T-helper 2 cell treated with Interferon-gamma antibody and Interleukin-4, amounts not matched to agents 100 ng/mL and 5 ng/mL, for 36 hours (primary cell): ENCODE data around the gene HEATR5A. TPM values are rescaled to one million over a fixed set of nuclear protein-coding genes. Genes with fewer than 3 reads are reported as not detected.
"Not testable (repeated sequence)": the region's sequence is repeated elsewhere in the genome, so short reads cannot be mapped to it uniquely, and the experiment has no call there.

ENCODE experiments used
- intact Hi-C: fragments of 100-400 bp; cut with micrococcal nuclease; formaldehyde crosslinking; loops from one replicate; pipeline ENCODE4 v1.15.1; 2023
- total RNA-seq: library from RNA; stranded (reverse); gene quantifications from 2 replicates; pipeline ENCODE4 v1.2.3, GENCODE V29; 2022

Gene HEATR5A
- total RNA-seq, 1 donor from 2014 or later, result 8.3 TPM

GRCh38 chr14:31391473-31391872 is 28.9 kb downstream of the HEATR5A start:
- intact Hi-C loops, result no loop called here

- intact Hi-C loops, result no loop called here
These were observed 30.4 kb downstream of the HEATR5A start for GRCh38 chr14:31389946-31390345.

- intact Hi-C loops, result no loop called here
These were observed 31.5 kb downstream of the HEATR5A start for GRCh38 chr14:31388687-31389413.

GRCh38 chr14:31387091-31387490 is 33.3 kb downstream of the HEATR5A start:
- intact Hi-C loops, result no loop called here

- intact Hi-C loops, result no loop called here
These were observed 34.1 kb downstream of the HEATR5A start for GRCh38 chr14:31386271-31386670.

- intact Hi-C loops, result no loop called here
These were observed 38.1 kb downstream of the HEATR5A start for GRCh38 chr14:31382221-31382620.

- intact Hi-C loops, result no loop called here
These were observed 40.2 kb downstream of the HEATR5A start for GRCh38 chr14:31380106-31380505.

- intact Hi-C loops, result loop anchor here (5.0 to 10.0 kb wide), 2 partner anchors 43 to 75 kb away; partner anchors contain the start of genes DTD2 and HEATR5A
These were observed 41.0 kb downstream of the HEATR5A start for GRCh38 chr14:31379125-31379947.

- intact Hi-C loops, result loop anchor here (5.0 to 10.0 kb wide), 2 partner anchors 45 to 77 kb away; partner anchors contain the start of genes DTD2 and HEATR5A
These were observed 42.9 kb downstream of the HEATR5A start for GRCh38 chr14:31377433-31377832.

- intact Hi-C loops, result loop anchor here (10.0 kb wide), 1 partner anchor 83 kb away; the partner anchor contains the start of gene DTD2
These were observed 48.7 kb downstream of the HEATR5A start for GRCh38 chr14:31371646-31372045.

GRCh38 chr14:31363331-31364073 is 56.8 kb downstream of the HEATR5A start:
- intact Hi-C loops, result no loop called here

- intact Hi-C loops, result no loop called here
These were observed 57.6 kb downstream of the HEATR5A start for GRCh38 chr14:31362746-31363145.

- intact Hi-C loops, result not testable (repeated sequence)
These were observed 58.6 kb downstream of the HEATR5A start for GRCh38 chr14:31361761-31362160.

GRCh38 chr14:31360919-31361662 is 59.3 kb downstream of the HEATR5A start:
- intact Hi-C loops, result no loop called here

- intact Hi-C loops, result loop anchor here (10.0 kb wide), 2 partner anchors 232 to 702 kb away; no protein-coding TSS in a partner anchor
These were observed 63.1 kb downstream of the HEATR5A start for GRCh38 chr14:31357279-31357678.

GRCh38 chr14:31346097-31346496 is 74.3 kb downstream of the HEATR5A start:
- intact Hi-C loops, result no loop called here

GRCh38 chr14:31341280-31341679 is 79.1 kb downstream of the HEATR5A start:
- intact Hi-C loops, result no loop called here

- intact Hi-C loops, result no loop called here
These were observed 79.9 kb downstream of the HEATR5A start for GRCh38 chr14:31340297-31341063.

- intact Hi-C loops, result no loop called here
These were observed 80.6 kb downstream of the HEATR5A start for GRCh38 chr14:31339743-31340142.

GRCh38 chr14:31337331-31337730 is 83.0 kb downstream of the HEATR5A start:
- intact Hi-C loops, result no loop called here
